Natural killer cell treated with Interleukin-12 subunit alpha and Interleukin-12 subunit beta and Interleukin-15 and Interleukin-18, amount 100 ng/mL, for 72 hours (primary cell): ENCODE measurements around the gene ARHGAP26. TPM values are rescaled to one million over a fixed set of nuclear protein-coding genes. Genes with fewer than 3 reads are reported as not detected.
"Not testable (repeated sequence)": the region's sequence is repeated elsewhere in the genome, so short reads cannot be mapped to it uniquely, and the experiment has no call there.

ENCODE experiments used
- ATAC-seq, 2 donors: fragments of 150-1000 bp; cut with Tn5 transposase in 1 of 2; sonication (Bioruptor Pico), chemical (Tn5 transposase) in 1 of 2; 2 replicates each; pipeline ENCODE4 v1.10.0; 2021
- DNase-seq: peaks from one replicate; pipeline ENCODE4 v3.0.0; 2022; ENCODE audit warnings: low spot score
- H3K27ac Mint-ChIP-seq, 2 donors: 1 replicate in 1 of 2; 2 replicates in 1 of 2; pipeline ENCODE4 v1.8.0; 2022; ENCODE audit warnings: mixed read lengths in 2 of 2, mild to moderate bottlenecking in 1 of 2, moderate library complexity in 1 of 2
- H3K27me3 Mint-ChIP-seq, 2 donors: 1 replicate in 1 of 2; 2 replicates in 1 of 2; pipeline ENCODE4 v1.8.0; 2022; ENCODE audit warnings: mixed read lengths in 2 of 2
- H3K36me3 Mint-ChIP-seq: one replicate; pipeline ENCODE4 v1.8.0; 2022; ENCODE audit warnings: mixed read lengths
- H3K4me1 Mint-ChIP-seq, 2 donors: 1 replicate in 1 of 2; 2 replicates in 1 of 2; pipeline ENCODE4 v1.8.0; 2022; ENCODE audit warnings: low read depth in 2 of 2, mixed read lengths in 2 of 2, mild to moderate bottlenecking in 1 of 2
- H3K4me3 Mint-ChIP-seq: one replicate; pipeline ENCODE4 v1.8.0; 2022; ENCODE audit warnings: mixed read lengths
- H3K9me3 Mint-ChIP-seq: 2 replicates; pipeline ENCODE4 v1.8.0; 2022; ENCODE audit warnings: mixed read lengths
- total RNA-seq, 2 donors: library from RNA; stranded (reverse); gene quantifications; one replicate each; pipeline ENCODE4 v1.2.3, GENCODE V29; 2022

ARHGAP26 gene
- total RNA-seq, 2 donors from 2014 or later = 109 to 110 TPM

- Mint-ChIP-seq H3K27ac (peak overlapping the region in 1 of 2 donors; percentile 78), H3K9me3 (peaks cover 7% of the 10 kb centered on the region), H3K36me3 (peaks cover 15% of the 10 kb centered on the region), H3K4me3 (no peak overlapping the region), H3K27me3 (no peaks in the 10 kb centered on the region), H3K4me1 (peaks cover 37 to 41% of the 10 kb centered on the region in 2 donors)
- DNase-seq (no peak), ATAC-seq (no peak)
Measured at GRCh38 chr5:142920849-142921612, 150.9 kb downstream of the ARHGAP26 start.

- Mint-ChIP-seq H3K4me1 (peaks cover 49 to 51% of the 10 kb centered on the region in 2 donors), H3K27ac (peak overlapping the region; percentile 36 to 78), H3K9me3 (peaks cover 7% of the 10 kb centered on the region), H3K4me3 (no peak overlapping the region), H3K27me3 (no peaks in the 10 kb centered on the region), H3K36me3 (peaks cover 15% of the 10 kb centered on the region)
- ATAC-seq (no peak), DNase-seq (no peak)
Measured at GRCh38 chr5:142922223-142922952, 152.2 kb downstream of the ARHGAP26 start.

- H3K27ac Mint-ChIP-seq = peak overlapping the region; percentile 64 to 90
- H3K9me3 Mint-ChIP-seq = peaks cover 10% of the 10 kb centered on the region
- H3K27me3 Mint-ChIP-seq = no peaks in the 10 kb centered on the region
- peaks cover 61 to 62% of the 10 kb centered on the region in 2 donors for H3K4me1 Mint-ChIP-seq
- H3K4me3 Mint-ChIP-seq = peak overlapping the region; percentile 30
- peaks cover 20% of the 10 kb centered on the region for H3K36me3 Mint-ChIP-seq
- DNase-seq (no peak), ATAC-seq (peak; percentile 49 to 51)
Measured at GRCh38 chr5:142924135-142924883, 154.1 kb downstream of the ARHGAP26 start.

GRCh38 chr5:142925795-142926194 is 155.6 kb downstream of the ARHGAP26 start:
- peak overlapping the region; percentile 64 to 90 for H3K27ac Mint-ChIP-seq
- H3K36me3 Mint-ChIP-seq = peaks cover 26% of the 10 kb centered on the region
- ATAC-seq = no peak
- peaks cover 75 to 76% of the 10 kb centered on the region in 2 donors for H3K4me1 Mint-ChIP-seq
- peaks cover 10% of the 10 kb centered on the region for H3K9me3 Mint-ChIP-seq
- H3K27me3 Mint-ChIP-seq = no peaks in the 10 kb centered on the region
- DNase-seq = no peak
- H3K4me3 Mint-ChIP-seq = peak overlapping the region; percentile 62

- no peak for ATAC-seq
- Mint-ChIP-seq H3K27me3 (no peaks in the 10 kb centered on the region), H3K4me1 (peaks cover 83 to 84% of the 10 kb centered on the region in 2 donors), H3K9me3 (peaks cover 10% of the 10 kb centered on the region), H3K4me3 (no peak overlapping the region), H3K27ac (peak overlapping the region; percentile 64 to 90), H3K36me3 (peaks cover 26% of the 10 kb centered on the region)
- DNase-seq = no peak
Measured at GRCh38 chr5:142926549-142926948, 156.4 kb downstream of the ARHGAP26 start.

GRCh38 chr5:142928999-142929398 is 158.8 kb downstream of the ARHGAP26 start:
- Mint-ChIP-seq H3K27ac (peak overlapping the region; percentile 94 to 96), H3K4me3 (peak overlapping the region; percentile 88), H3K36me3 (peaks cover 40% of the 10 kb centered on the region), H3K4me1 (peaks cover 88 to 89% of the 10 kb centered on the region in 2 donors)
- not testable (repeated sequence) for DNase-seq, H3K27me3 Mint-ChIP-seq, H3K9me3 Mint-ChIP-seq, ATAC-seq

GRCh38 chr5:142929587-142929986 is 159.4 kb downstream of the ARHGAP26 start:
- peak; percentile 84 to 87 for ATAC-seq
- H3K27ac Mint-ChIP-seq = peak overlapping the region; percentile 94 to 96
- peaks cover 88% of the 10 kb centered on the region in 2 donors for H3K4me1 Mint-ChIP-seq

GRCh38 chr5:142930395-142931110 is 160.4 kb downstream of the ARHGAP26 start:
- ATAC-seq = no peak
- no peaks in the 10 kb centered on the region for H3K27me3 Mint-ChIP-seq
- peaks cover 86 to 89% of the 10 kb centered on the region in 2 donors for H3K4me1 Mint-ChIP-seq
- peaks cover 36% of the 10 kb centered on the region for H3K36me3 Mint-ChIP-seq
- peak overlapping the region; percentile 94 to 96 for H3K27ac Mint-ChIP-seq
- peak overlapping the region; percentile 88 for H3K4me3 Mint-ChIP-seq
- H3K9me3 Mint-ChIP-seq = peaks cover 7% of the 10 kb centered on the region
- DNase-seq = no peak

More at GRCh38 chr5:142929587-142929986, 159.4 kb downstream of the ARHGAP26 start:
- Mint-ChIP-seq H3K9me3 (peaks cover 10% of the 10 kb centered on the region), H3K27me3 (no peaks in the 10 kb centered on the region), H3K4me3 (peak overlapping the region; percentile 88), H3K36me3 (peaks cover 40% of the 10 kb centered on the region)
- peak; percentile 73 for DNase-seq

GRCh38 chr5:142931896-142932686 is 161.9 kb downstream of the ARHGAP26 start:
- Mint-ChIP-seq H3K9me3 (peaks cover 3% of the 10 kb centered on the region), H3K4me1 (peaks cover 85 to 87% of the 10 kb centered on the region in 2 donors), H3K4me3 (peak overlapping the region; percentile 0), H3K36me3 (peaks cover 33% of the 10 kb centered on the region), H3K27ac (peak overlapping the region; percentile 94 to 96), H3K27me3 (no peaks in the 10 kb centered on the region)
- ATAC-seq (no peak), DNase-seq (no peak)

- DNase-seq (no peak), ATAC-seq (no peak)
- Mint-ChIP-seq H3K27me3 (no peaks in the 10 kb centered on the region), H3K4me1 (peaks cover 86 to 90% of the 10 kb centered on the region in 2 donors), H3K4me3 (peak overlapping the region; percentile 52), H3K9me3 (peaks cover under 1% of the 10 kb centered on the region), H3K27ac (peak overlapping the region; percentile 91 to 96), H3K36me3 (peaks cover 29% of the 10 kb centered on the region)
Measured at GRCh38 chr5:142934051-142934762, 164.0 kb downstream of the ARHGAP26 start.

GRCh38 chr5:142935014-142935413 is 164.8 kb downstream of the ARHGAP26 start:
- ATAC-seq = no peak
- no peak for DNase-seq
- H3K27me3 Mint-ChIP-seq = no peaks in the 10 kb centered on the region
- H3K4me3 Mint-ChIP-seq = peak overlapping the region; percentile 71
- peaks cover 86 to 90% of the 10 kb centered on the region in 2 donors for H3K4me1 Mint-ChIP-seq
- no peaks in the 10 kb centered on the region for H3K9me3 Mint-ChIP-seq
- peaks cover 26% of the 10 kb centered on the region for H3K36me3 Mint-ChIP-seq
- H3K27ac Mint-ChIP-seq = peak overlapping the region; percentile 91 to 96

GRCh38 chr5:142937374-142937773 is 167.2 kb downstream of the ARHGAP26 start:
- Mint-ChIP-seq H3K27ac (peak overlapping the region; percentile 91 to 96), H3K36me3 (peaks cover 21% of the 10 kb centered on the region), H3K4me1 (peaks cover 75 to 76% of the 10 kb centered on the region in 2 donors), H3K27me3 (no peaks in the 10 kb centered on the region), H3K4me3 (peak overlapping the region; percentile 28), H3K9me3 (no peaks in the 10 kb centered on the region)
- no peak for DNase-seq
- no peak for ATAC-seq
